Muscle layer of colon (tissue), 2 donors: Measurements from ENCODE around the gene NCKAP5.

Source experiments
- H3K27ac ChIP-seq: one replicate; pipeline ENCODE4 v1.7.0; 2013; ENCODE audit warnings: low read depth, mild to moderate bottlenecking, low read length, moderate library complexity
- H3K27me3 ChIP-seq, 2 donors: one replicate each; pipeline ENCODE4 v1.7.0; 2013; ENCODE audit warnings: low read length in 2 of 2, mild to moderate bottlenecking in 2 of 2; ENCODE audit not compliant: insufficient read depth in 2 of 2, control insufficient read depth in 1 of 2
- H3K36me3 ChIP-seq: one replicate; pipeline ENCODE4 v1.7.0; 2013; ENCODE audit warnings: mild to moderate bottlenecking, low read length; ENCODE audit not compliant: insufficient read depth
- H3K4me1 ChIP-seq: one replicate; pipeline ENCODE4 v1.7.0; 2013; ENCODE audit warnings: mild to moderate bottlenecking, low read length; ENCODE audit not compliant: insufficient read depth
- H3K4me3 ChIP-seq, 2 donors: one replicate each; pipeline ENCODE4 v1.7.0; 2013; ENCODE audit warnings: low read length in 2 of 2, low read depth in 1 of 2, mild to moderate bottlenecking in 1 of 2, moderate library complexity in 1 of 2
- H3K9ac ChIP-seq: one replicate; pipeline ENCODE4 v1.7.0; 2013; ENCODE audit warnings: low read length
- H3K9me3 ChIP-seq: one replicate; pipeline ENCODE4 v1.7.0; 2013; ENCODE audit warnings: mild to moderate bottlenecking, low read length
- donor health status: abdominal sarcoma.
- donor health status: Adenocarcinoma of cecum.

The NCKAP5 gene

GRCh38 chr2:132971310-132972061, 596.8 kb downstream of the NCKAP5 start:
- H3K4me3 ChIP-seq, result no peak overlapping the region
- no peak overlapping the region for H3K27ac ChIP-seq
- H3K4me1 ChIP-seq, result peaks cover 14% of the 10 kb centered on the region
- no peaks in the 10 kb centered on the region for H3K36me3 ChIP-seq
- no peak overlapping the region for H3K9ac ChIP-seq
- no peaks in the 10 kb centered on the region for H3K27me3 ChIP-seq
- no peaks in the 10 kb centered on the region for H3K9me3 ChIP-seq

GRCh38 chr2:132969371-132969985, 598.8 kb downstream of the NCKAP5 start:
- H3K4me3 ChIP-seq, result no peak overlapping the region
- H3K27me3 ChIP-seq, result no peaks in the 10 kb centered on the region

GRCh38 chr2:132965460-132965859, 602.8 kb downstream of the NCKAP5 start:
- no peaks in the 10 kb centered on the region for H3K9me3 ChIP-seq
- H3K4me3 ChIP-seq, result no peak overlapping the region
- no peaks in the 10 kb centered on the region for H3K27me3 ChIP-seq
- no peaks in the 10 kb centered on the region for H3K36me3 ChIP-seq
- no peaks in the 10 kb centered on the region for H3K4me1 ChIP-seq
- no peak overlapping the region for H3K9ac ChIP-seq
- H3K27ac ChIP-seq, result no peak overlapping the region

More at GRCh38 chr2:132969371-132969985, 598.8 kb downstream of the NCKAP5 start:
- peaks cover 5% of the 10 kb centered on the region for H3K4me1 ChIP-seq
- no peaks in the 10 kb centered on the region for H3K9me3 ChIP-seq
- H3K9ac ChIP-seq, result no peak overlapping the region
- no peaks in the 10 kb centered on the region for H3K36me3 ChIP-seq
- no peak overlapping the region for H3K27ac ChIP-seq

GRCh38 chr2:132963161-132963560, 605.1 kb downstream of the NCKAP5 start:
- Histone ChIP-seq H3K9ac (no peak overlapping the region), H3K4me1 (no peaks in the 10 kb centered on the region), H3K4me3 (no peak overlapping the region), H3K27me3 (no peaks in the 10 kb centered on the region), H3K27ac (no peak overlapping the region), H3K36me3 (no peaks in the 10 kb centered on the region), H3K9me3 (no peaks in the 10 kb centered on the region)

- no peak overlapping the region for H3K9ac ChIP-seq
- H3K27me3 ChIP-seq, result no peaks in the 10 kb centered on the region
- H3K4me3 ChIP-seq, result no peak overlapping the region
- H3K4me1 ChIP-seq, result no peaks in the 10 kb centered on the region
- H3K9me3 ChIP-seq, result no peaks in the 10 kb centered on the region
- no peak overlapping the region for H3K27ac ChIP-seq
- H3K36me3 ChIP-seq, result no peaks in the 10 kb centered on the region
Observed at GRCh38 chr2:132958887-132959286, 609.4 kb downstream of the NCKAP5 start.

- Histone ChIP-seq H3K9me3 (no peaks in the 10 kb centered on the region), H3K4me1 (no peaks in the 10 kb centered on the region), H3K36me3 (no peaks in the 10 kb centered on the region)
Observed at GRCh38 chr2:132955871-132956615, 612.2 kb downstream of the NCKAP5 start.

GRCh38 chr2:132953771-132954170, 614.5 kb downstream of the NCKAP5 start:
- Histone ChIP-seq H3K9me3 (no peaks in the 10 kb centered on the region), H3K27me3 (no peaks in the 10 kb centered on the region), H3K4me1 (no peaks in the 10 kb centered on the region), H3K4me3 (no peak overlapping the region), H3K27ac (no peak overlapping the region), H3K9ac (no peak overlapping the region), H3K36me3 (no peaks in the 10 kb centered on the region)

More at GRCh38 chr2:132955871-132956615, 612.2 kb downstream of the NCKAP5 start:
- Histone ChIP-seq H3K27me3 (no peaks in the 10 kb centered on the region), H3K9ac (no peak overlapping the region), H3K4me3 (no peak overlapping the region), H3K27ac (no peak overlapping the region)

GRCh38 chr2:132951008-132951714, 617.1 kb downstream of the NCKAP5 start:
- H3K9ac ChIP-seq, result no peak overlapping the region
- no peaks in the 10 kb centered on the region for H3K4me1 ChIP-seq
- no peak overlapping the region for H3K4me3 ChIP-seq
- no peaks in the 10 kb centered on the region for H3K9me3 ChIP-seq
- no peaks in the 10 kb centered on the region for H3K36me3 ChIP-seq
- no peaks in the 10 kb centered on the region for H3K27me3 ChIP-seq
- H3K27ac ChIP-seq, result no peak overlapping the region

- H3K9me3 ChIP-seq, result no peaks in the 10 kb centered on the region
- H3K9ac ChIP-seq, result no peak overlapping the region
- H3K36me3 ChIP-seq, result no peaks in the 10 kb centered on the region
- H3K4me1 ChIP-seq, result no peaks in the 10 kb centered on the region
- no peaks in the 10 kb centered on the region for H3K27me3 ChIP-seq
- no peak overlapping the region for H3K27ac ChIP-seq
- H3K4me3 ChIP-seq, result no peak overlapping the region
Observed at GRCh38 chr2:132949108-132949507, 619.2 kb downstream of the NCKAP5 start.

GRCh38 chr2:132948211-132948610, 620.1 kb downstream of the NCKAP5 start:
- Histone ChIP-seq H3K36me3 (no peaks in the 10 kb centered on the region), H3K4me3 (no peak overlapping the region), H3K27me3 (no peaks in the 10 kb centered on the region), H3K9me3 (no peaks in the 10 kb centered on the region), H3K27ac (no peak overlapping the region), H3K9ac (no peak overlapping the region), H3K4me1 (no peaks in the 10 kb centered on the region)

GRCh38 chr2:132943829-132944228, 624.4 kb downstream of the NCKAP5 start:
- Histone ChIP-seq H3K4me3 (no peak overlapping the region), H3K9me3 (no peaks in the 10 kb centered on the region), H3K36me3 (no peaks in the 10 kb centered on the region), H3K27me3 (no peaks in the 10 kb centered on the region), H3K4me1 (no peaks in the 10 kb centered on the region), H3K9ac (no peak overlapping the region), H3K27ac (no peak overlapping the region)
